ENCODE measurements around the gene MRPL32. TPM values are rescaled to one million over a fixed set of nuclear protein-coding genes. Genes with fewer than 3 reads are reported as not detected.

Gene MRPL32
- total RNA-seq, 4 donors from 2014 or later, result 27.8 to 46.2 (median 30.7) TPM

DNA sequence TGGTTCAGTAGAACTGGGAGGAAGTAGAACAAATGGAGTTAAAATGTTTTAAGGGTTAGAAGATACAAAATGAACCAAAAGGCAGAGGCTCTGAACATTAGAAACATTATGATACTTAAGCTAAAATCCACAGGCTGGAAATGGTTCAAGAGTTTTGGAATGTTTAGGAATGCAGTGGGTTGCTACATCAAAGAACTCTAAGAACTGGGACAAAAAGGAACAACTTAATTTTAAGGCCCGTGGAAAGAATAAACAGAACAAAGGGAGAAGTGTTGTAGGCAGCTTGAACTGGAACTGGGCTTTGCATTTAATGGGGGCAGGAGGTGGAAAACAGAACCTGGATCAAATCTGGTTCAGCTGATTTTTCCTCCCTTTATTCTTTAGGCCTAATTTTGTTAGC is 16.8 kb upstream of the MRPL32 start:
- H3K27ac ChIP-seq, result no peak overlapping the region
- DNase-seq, result no peak
- H3K27me3 ChIP-seq, result no peaks in the 10 kb centered on the region
- TF ChIP-seq POLR2A (IDR thresholded peaks at IDR 0.05) (no peak), CTCF (IDR thresholded peaks at IDR 0.05) (no peak)
- peaks cover 0 to 6% (median 3%) of the 10 kb centered on the region in 4 donors for H3K4me1 ChIP-seq
- H3K9me3 ChIP-seq, result no peaks in the 10 kb centered on the region
- peaks cover 0 to 43% (median 0%) of the 10 kb centered on the region in 3 donors for H3K36me3 ChIP-seq
- H3K4me3 ChIP-seq, result no peak overlapping the region

DNA sequence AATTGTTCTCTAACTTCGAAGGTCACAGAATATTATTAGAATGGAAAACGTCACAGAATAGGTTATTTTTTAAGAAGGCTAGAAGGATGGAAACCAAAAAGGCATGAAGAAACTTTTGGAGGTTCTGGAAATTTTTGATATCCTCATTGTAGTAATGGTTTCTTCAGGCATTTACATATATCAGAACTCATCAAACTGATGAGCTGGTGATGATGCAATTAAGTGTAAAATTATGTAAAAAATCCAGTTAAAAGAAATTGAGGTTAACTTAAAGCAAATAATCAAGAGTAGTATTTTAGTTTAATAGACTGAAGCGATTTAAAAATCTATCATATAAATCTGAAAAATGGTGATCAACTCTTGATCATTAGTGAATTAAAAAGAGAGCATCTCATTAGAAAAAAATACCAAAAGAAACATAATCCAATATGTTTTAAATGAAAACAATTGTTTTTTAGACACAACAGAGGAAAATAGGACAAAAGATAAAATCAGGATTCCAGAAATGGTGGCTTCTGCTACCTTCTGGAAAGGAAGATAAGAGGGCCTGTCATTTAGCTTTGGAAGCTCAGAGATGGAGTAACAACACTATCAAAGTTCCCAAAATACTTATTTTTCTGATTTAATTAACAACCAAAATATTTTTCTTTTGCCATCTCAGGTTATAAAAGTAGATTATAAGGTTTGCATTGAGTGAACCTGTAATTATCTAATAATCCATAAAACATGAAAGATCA is 10.0 kb upstream of the MRPL32 start:
- Histone ChIP-seq H3K4me3 (no peak overlapping the region), H3K4me1 (no peaks in the 10 kb centered on the region), H3K27me3 (no peaks in the 10 kb centered on the region), H3K9me3 (no peaks in the 10 kb centered on the region), H3K27ac (no peak overlapping the region), H3K36me3 (peaks cover 0 to 96% (median 0%) of the 10 kb centered on the region in 3 donors)
- TF ChIP-seq POLR2A (IDR thresholded peaks at IDR 0.05) (no peak), CTCF (IDR thresholded peaks at IDR 0.05) (no peak)
- DNase-seq, result no peak

DNA sequence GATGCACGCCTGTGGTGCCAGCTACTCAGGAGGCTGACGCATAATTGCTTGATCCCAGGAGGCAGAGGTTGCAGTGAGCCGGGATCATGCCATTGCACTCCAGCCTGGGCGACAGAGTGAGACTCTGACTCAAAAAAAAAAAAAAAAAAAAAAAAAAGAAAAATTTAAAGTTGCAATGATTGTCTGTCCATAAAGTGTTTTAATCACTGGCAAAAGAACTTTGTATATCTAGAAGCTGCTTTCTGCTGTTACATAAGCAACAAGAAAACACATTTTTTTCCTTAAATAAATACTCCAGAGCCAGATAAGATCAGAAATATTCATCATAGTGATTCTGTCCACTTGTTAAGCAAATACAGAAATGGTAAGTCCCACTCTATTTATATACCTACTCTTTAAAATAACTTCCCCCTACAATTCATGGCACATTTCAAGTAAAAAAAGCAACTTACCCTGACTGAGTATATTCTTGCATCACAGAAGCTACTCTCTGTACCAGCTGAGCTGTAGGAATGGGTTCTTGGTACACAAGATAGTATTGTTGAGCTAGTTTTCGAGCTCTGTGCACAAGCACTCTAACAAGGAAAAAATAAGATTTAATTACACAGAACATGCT is 7.8 kb upstream of the MRPL32 start:
- Histone ChIP-seq H3K27me3 (no peaks in the 10 kb centered on the region), H3K36me3 (peaks cover 0 to 82% (median 0%) of the 10 kb centered on the region in 3 donors), H3K4me1 (peaks cover 0 to 16% (median 0%) of the 10 kb centered on the region in 4 donors), H3K4me3 (no peak overlapping the region), H3K9me3 (no peaks in the 10 kb centered on the region), H3K27ac (no peak overlapping the region)
- no peak for DNase-seq
- no peak for TF ChIP-seq CTCF (IDR thresholded peaks at IDR 0.05)
- no peak for TF ChIP-seq POLR2A (IDR thresholded peaks at IDR 0.05)

GRCh38 chr7:42925630-42926029 is 6.5 kb upstream of the MRPL32 start:
- no peak for TF ChIP-seq CTCF (IDR thresholded peaks at IDR 0.05)
- TF ChIP-seq POLR2A (IDR thresholded peaks at IDR 0.05), result no peak
- H3K27ac ChIP-seq, result no peak overlapping the region
- H3K27me3 ChIP-seq, result no peaks in the 10 kb centered on the region
- H3K4me3 ChIP-seq, result no peak overlapping the region
- no peak for DNase-seq
- H3K4me1 ChIP-seq, result peaks cover 0 to 29% (median 2%) of the 10 kb centered on the region in 4 donors
- no peaks in the 10 kb centered on the region for H3K9me3 ChIP-seq
- peaks cover 0 to 70% (median 0%) of the 10 kb centered on the region in 3 donors for H3K36me3 ChIP-seq

GRCh38 chr7:42926204-42926603 is 6.0 kb upstream of the MRPL32 start:
- no peak for DNase-seq
- Histone ChIP-seq H3K4me1 (peaks cover 0 to 33% (median 3%) of the 10 kb centered on the region in 4 donors), H3K4me3 (no peak overlapping the region), H3K27me3 (no peaks in the 10 kb centered on the region), H3K27ac (no peak overlapping the region), H3K9me3 (no peaks in the 10 kb centered on the region), H3K36me3 (peaks cover 0 to 64% (median 0%) of the 10 kb centered on the region in 3 donors)
- no peak for TF ChIP-seq CTCF (IDR thresholded peaks at IDR 0.05)
- TF ChIP-seq POLR2A (IDR thresholded peaks at IDR 0.05), result no peak
